GM06990 (cell line): ENCODE measurements around the gene CDH12.

Experiments
- DNase-seq: peaks from one replicate; pipeline ENCODE4 v3.0.0-alpha.2; 2011; ENCODE audit not compliant: insufficient read length; ENCODE audit errors: extremely low read depth
- H3K27me3 ChIP-seq: replicated peaks from 2 replicates; pipeline ENCODE4 v1.6.0; 2011; ENCODE audit warnings: low read length; ENCODE audit not compliant: control insufficient read depth, insufficient read depth
- H3K36me3 ChIP-seq: 2 replicates; pipeline ENCODE4 v1.5.1; 2011; ENCODE audit warnings: low read length; ENCODE audit not compliant: control insufficient read depth, insufficient read depth
- H3K4me3 ChIP-seq: replicated peaks from 2 replicates; pipeline ENCODE4 v1.5.1; 2011; ENCODE audit warnings: low read depth, mild to moderate bottlenecking, control low read depth, low read length
- CTCF ChIP-seq: IDR thresholded peaks from 2 replicates; pipeline ENCODE4 v1.5.1; 2011; ENCODE audit warnings: low read length, control low read depth, mild to moderate bottlenecking, inconsistent platforms; ENCODE audit not compliant: insufficient read depth, poor library complexity, severe bottlenecking

CDH12 gene

DNA sequence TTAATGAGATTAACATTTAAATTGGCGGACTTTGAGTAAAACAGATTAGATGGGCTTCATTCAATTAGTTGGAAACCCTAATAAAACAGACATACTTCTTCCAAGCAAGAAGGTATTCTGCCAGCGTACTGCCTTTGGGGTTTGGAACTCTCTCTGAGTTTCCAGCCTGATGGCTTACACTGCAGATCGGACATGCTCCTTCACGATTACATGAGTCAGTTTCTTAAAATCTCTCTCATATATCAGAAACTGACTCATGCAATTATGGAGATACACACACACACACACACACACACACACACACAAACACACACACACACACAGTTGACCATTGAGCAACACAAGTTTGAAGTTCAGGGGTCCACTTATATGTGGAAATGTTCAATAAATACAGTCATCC is 789.4 kb downstream of the CDH12 start:
- H3K4me3 ChIP-seq, result no peak overlapping the region
- no peaks in the 10 kb centered on the region for H3K36me3 ChIP-seq
- TF ChIP-seq CTCF, result no peak
- no peaks in the 10 kb centered on the region for H3K27me3 ChIP-seq
- no peak for DNase-seq

DNA sequence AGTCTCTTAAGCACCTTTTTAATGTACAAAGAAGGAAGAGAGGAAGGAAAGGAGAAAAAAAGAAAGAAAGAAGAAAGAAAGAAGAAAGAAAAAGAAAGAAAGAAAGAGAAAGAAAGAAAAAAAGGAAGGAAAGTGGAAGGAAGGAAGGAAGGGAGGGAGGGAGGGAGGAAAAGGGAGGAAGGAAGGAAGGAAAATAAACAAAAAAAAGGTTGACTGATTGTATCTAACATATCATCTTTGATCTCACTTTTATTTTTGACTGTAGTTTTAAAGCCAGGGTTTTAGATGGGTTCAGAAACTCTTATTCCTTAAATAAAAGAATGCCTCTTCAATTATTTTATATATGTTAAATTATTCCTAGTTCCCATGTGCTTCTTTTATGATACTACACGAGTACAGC is 794.5 kb downstream of the CDH12 start:
- H3K27me3 ChIP-seq, result no peaks in the 10 kb centered on the region
- no peak overlapping the region for H3K4me3 ChIP-seq
- no peak for DNase-seq
- no peaks in the 10 kb centered on the region for H3K36me3 ChIP-seq
- no peak for TF ChIP-seq CTCF

DNA sequence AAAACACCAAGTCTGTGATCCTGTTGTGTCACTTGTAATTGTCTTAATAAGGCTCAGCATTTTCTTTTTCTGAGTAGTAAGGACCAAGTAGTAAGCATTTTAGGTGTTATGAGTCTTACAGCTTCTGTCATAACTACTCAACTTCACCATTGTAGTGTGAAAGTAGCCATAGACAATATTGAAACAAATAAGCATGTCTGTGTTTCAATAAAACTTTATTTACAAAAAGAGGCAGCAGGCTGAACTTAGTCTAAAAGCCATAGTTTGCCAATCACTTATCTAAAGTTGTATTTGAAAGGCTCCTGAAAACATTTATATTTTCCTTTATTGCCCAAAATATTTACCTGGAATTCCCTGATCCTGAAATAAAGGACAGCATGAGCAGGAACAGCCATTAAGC is 796.1 kb downstream of the CDH12 start:
- H3K36me3 ChIP-seq, result no peaks in the 10 kb centered on the region
- no peak for TF ChIP-seq CTCF
- DNase-seq, result no peak
- no peaks in the 10 kb centered on the region for H3K27me3 ChIP-seq
- no peak overlapping the region for H3K4me3 ChIP-seq

DNA sequence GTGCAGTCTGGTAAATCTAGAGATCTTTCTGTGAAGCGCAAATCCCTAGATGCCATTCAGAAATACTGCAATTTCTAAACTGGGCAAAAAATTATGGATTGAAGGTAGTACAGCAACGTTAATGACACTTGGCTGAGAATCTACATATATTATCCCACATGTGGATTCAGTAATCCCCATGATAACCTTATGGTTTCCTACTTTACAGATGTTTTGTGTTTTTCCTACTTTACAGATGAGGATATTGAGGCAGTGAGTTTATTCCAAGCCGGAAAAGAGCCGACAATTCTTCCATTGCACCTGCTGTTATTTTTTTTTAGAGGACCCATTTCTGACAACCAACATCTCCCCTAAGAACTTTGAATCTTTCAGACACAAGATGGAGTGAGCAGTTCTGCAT is 796.5 kb downstream of the CDH12 start:
- TF ChIP-seq CTCF, result no peak
- no peaks in the 10 kb centered on the region for H3K27me3 ChIP-seq
- H3K4me3 ChIP-seq, result no peak overlapping the region
- no peaks in the 10 kb centered on the region for H3K36me3 ChIP-seq
- DNase-seq, result no peak

- DNase-seq, result no peak
- TF ChIP-seq CTCF, result no peak
- no peaks in the 10 kb centered on the region for H3K27me3 ChIP-seq
These were observed 799.9 kb downstream of the CDH12 start for GRCh38 chr5:22053195-22053594.

DNA sequence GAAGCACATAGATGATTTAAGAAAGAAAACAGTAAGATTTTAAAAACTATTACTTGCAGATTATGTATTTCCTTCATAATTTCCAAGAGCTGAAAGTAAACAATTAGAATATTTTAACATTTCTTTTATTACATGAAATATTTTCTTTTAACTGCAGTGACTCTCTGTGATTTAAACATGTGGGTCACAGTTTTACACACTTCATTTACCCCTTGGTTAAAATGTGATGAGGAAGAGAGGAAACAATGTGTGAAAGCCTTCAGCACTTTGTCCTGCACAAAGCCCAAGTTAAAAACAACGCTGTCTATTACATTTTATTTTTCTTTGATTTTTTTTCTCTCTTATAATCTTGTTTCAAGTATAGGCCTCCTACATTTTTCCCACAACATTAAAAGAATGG is 801.3 kb downstream of the CDH12 start:
- TF ChIP-seq CTCF, result no peak
- no peaks in the 10 kb centered on the region for H3K36me3 ChIP-seq
- no peak for DNase-seq
- no peak overlapping the region for H3K4me3 ChIP-seq
- no peaks in the 10 kb centered on the region for H3K27me3 ChIP-seq

More at GRCh38 chr5:22053195-22053594, 799.9 kb downstream of the CDH12 start:
- Histone ChIP-seq H3K36me3 (no peaks in the 10 kb centered on the region), H3K4me3 (no peak overlapping the region)
